ENCODE results near the gene RAP1GAP2. TPM values are rescaled to one million over a fixed set of nuclear protein-coding genes. Genes with fewer than 3 reads are reported as not detected.

Gene RAP1GAP2
- total RNA-seq, 6 donors from 2014 or later = 6.3 to 19.4 (median 13.6) TPM

DNA sequence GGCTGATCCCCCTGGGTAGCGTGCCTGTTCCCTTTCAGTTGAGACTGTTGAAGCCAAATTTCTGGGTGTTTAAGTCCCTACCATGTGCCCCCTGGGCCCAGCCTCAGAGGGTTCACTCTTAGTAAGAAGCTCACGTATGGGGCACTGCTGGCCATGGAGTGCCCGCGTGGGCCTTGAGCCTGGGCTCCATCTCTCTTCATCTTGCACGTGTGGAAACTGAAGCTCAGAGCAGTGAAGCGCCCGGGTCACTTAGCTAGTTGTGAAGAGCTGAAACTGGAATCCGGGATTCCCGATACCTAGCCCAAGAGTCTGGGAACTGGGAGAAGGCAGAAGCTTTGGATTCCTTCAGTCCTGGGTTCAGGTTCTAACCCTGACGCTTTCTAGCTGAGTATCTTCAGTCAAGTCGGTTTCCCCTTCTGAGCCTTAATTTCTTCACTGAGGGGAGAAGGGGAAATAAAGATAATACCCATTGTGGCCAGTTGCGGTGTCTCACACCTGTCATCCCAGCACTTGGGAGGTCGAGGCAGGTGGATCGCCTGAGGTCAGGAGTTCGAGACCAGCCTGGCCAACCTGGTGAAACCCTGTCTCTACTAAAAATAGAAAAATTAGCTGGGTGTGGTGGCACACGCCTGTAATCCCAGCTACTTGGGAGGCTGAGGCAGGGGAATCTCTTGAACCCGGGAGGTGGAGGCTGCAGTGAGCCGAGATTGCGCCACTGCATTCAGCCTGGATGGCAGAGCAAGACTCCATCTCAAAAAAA lies 163.3 kb downstream of the RAP1GAP2 start:
- Histone ChIP-seq H3K27ac (no peak overlapping the region), H3K27me3 (no peaks in the 10 kb centered on the region), H3K9me3 (no peaks in the 10 kb centered on the region), H3K4me3 (no peak overlapping the region), H3K4me1 (peaks cover 0 to 6% (median 2%) of the 10 kb centered on the region in 4 donors), H3K36me3 (no peaks in the 10 kb centered on the region)
- TF ChIP-seq EP300 (IDR thresholded peaks at IDR 0.05) (no peak), POLR2A (IDR thresholded peaks at IDR 0.05) (no peak), POLR2AphosphoS5 (IDR thresholded peaks at IDR 0.05) (no peak)
- TF ChIP-seq, protein P1, sequence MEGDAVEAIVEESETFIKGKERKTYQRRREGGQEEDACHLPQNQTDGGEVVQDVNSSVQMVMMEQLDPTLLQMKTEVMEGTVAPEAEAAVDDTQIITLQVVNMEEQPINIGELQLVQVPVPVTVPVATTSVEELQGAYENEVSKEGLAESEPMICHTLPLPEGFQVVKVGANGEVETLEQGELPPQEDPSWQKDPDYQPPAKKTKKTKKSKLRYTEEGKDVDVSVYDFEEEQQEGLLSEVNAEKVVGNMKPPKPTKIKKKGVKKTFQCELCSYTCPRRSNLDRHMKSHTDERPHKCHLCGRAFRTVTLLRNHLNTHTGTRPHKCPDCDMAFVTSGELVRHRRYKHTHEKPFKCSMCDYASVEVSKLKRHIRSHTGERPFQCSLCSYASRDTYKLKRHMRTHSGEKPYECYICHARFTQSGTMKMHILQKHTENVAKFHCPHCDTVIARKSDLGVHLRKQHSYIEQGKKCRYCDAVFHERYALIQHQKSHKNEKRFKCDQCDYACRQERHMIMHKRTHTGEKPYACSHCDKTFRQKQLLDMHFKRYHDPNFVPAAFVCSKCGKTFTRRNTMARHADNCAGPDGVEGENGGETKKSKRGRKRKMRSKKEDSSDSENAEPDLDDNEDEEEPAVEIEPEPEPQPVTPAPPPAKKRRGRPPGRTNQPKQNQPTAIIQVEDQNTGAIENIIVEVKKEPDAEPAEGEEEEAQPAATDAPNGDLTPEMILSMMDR (IDR thresholded peaks at IDR 0.05) = no peak
- peak in 1 of 2 donors; percentile 18 for DNase-seq
- WGBS, 2 donors = 92 to 97% methylated on average over 18 to 19 of the region's 19 CpGs
- ATAC-seq (ENCODE audit: low FRiP score in 2 of 2) = no peak

DNA sequence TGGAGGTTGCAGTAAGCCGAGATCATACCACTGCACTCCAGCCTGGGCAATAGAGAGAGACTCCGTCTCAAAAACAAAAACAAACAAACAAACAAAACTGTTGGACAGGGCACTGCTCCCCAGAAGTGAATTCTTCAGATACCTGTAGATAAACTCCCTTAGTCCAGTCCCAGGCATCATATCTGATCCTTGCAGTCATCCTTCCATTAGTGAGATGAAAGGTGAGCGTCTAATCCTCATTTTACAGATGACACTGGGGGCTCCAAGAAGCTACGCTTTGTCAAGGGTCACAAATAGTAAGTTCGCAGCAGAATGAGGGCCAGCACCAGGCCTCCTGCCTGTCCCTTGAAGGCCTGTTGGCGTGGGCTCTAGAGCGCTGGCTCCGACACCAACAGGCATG lies 165.2 kb downstream of the RAP1GAP2 start:
- H3K27me3 ChIP-seq = no peaks in the 10 kb centered on the region
- DNase-seq (peak in 1 of 2 donors; percentile 6), ATAC-seq (ENCODE audit: low FRiP score in 2 of 2) (no peak)
- WGBS, 2 donors = 91 to 93% methylated on average over 8 of the region's 8 CpGs
- no peak overlapping the region for H3K4me3 ChIP-seq
- TF ChIP-seq POLR2A (IDR thresholded peaks at IDR 0.05) = no peak
- no peak for TF ChIP-seq POLR2AphosphoS5 (IDR thresholded peaks at IDR 0.05)
- no peak for TF ChIP-seq EP300 (IDR thresholded peaks at IDR 0.05)
- TF ChIP-seq, protein P1 (IDR thresholded peaks at IDR 0.05) = no peak
- no peak overlapping the region for H3K27ac ChIP-seq
- H3K4me1 ChIP-seq = no peaks in the 10 kb centered on the region
- H3K9me3 ChIP-seq = no peaks in the 10 kb centered on the region
- H3K36me3 ChIP-seq = no peaks in the 10 kb centered on the region

DNA sequence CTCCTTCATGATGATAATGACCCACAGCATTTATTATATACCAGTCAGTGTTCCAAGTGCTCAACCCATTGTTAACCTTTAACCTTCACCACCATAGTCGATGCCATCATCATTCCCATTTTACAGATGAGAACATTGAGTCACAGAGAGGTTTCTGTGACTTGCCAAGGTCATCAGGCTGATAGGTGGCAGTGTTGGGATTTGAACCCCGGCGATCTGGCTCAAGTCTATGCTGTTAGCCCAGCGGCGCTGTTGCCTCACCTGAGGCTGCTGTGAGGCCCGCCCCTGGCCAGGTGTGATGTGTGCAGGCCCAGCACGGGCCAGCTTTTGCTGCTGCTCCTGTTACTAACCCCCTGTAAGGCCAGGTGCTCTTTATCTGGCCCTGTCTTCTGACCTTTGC lies 166.0 kb downstream of the RAP1GAP2 start:
- no peaks in the 10 kb centered on the region for H3K9me3 ChIP-seq
- no peaks in the 10 kb centered on the region for H3K27me3 ChIP-seq
- H3K4me1 ChIP-seq = no peaks in the 10 kb centered on the region
- H3K36me3 ChIP-seq = no peaks in the 10 kb centered on the region
- no peak for TF ChIP-seq EP300 (IDR thresholded peaks at IDR 0.05)
- TF ChIP-seq, protein P1 (IDR thresholded peaks at IDR 0.05) = no peak
- TF ChIP-seq POLR2A (IDR thresholded peaks at IDR 0.05) = no peak
- no peak for TF ChIP-seq POLR2AphosphoS5 (IDR thresholded peaks at IDR 0.05)
- H3K4me3 ChIP-seq = no peak overlapping the region
- DNase-seq = peak in 1 of 2 donors; percentile 15
- H3K27ac ChIP-seq = no peak overlapping the region
- WGBS, 2 donors = 82 to 94% methylated on average over 1 to 7 of the region's 7 CpGs
- ATAC-seq (ENCODE audit: low FRiP score in 2 of 2) = no peak

DNA sequence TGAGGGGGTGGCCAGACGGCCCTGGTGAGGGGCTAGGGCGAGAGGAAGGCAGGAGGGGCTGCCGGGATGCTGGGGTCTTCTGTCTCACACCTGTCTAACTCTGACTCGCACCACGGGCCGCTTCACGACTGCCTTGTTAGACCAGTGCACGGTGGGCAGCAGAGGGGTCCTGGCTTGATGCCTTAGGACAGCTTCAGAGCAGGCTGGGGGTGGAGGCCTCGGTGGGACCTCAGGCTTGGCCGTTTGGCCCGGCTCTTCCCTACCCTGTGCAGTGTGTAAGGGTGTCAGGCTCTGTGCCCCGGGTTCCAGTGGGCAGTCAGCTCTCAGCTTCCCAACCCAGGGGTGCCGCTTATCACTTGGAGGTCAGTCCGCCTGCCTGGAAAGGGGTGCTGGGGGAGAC lies 166.5 kb downstream of the RAP1GAP2 start:
- Histone ChIP-seq H3K27me3 (no peaks in the 10 kb centered on the region), H3K36me3 (no peaks in the 10 kb centered on the region), H3K9me3 (no peaks in the 10 kb centered on the region), H3K4me1 (no peaks in the 10 kb centered on the region), H3K27ac (no peak overlapping the region), H3K4me3 (no peak overlapping the region)
- 86 to 88% methylated on average over 9 to 14 of the region's 14 CpGs for WGBS, 2 donors
- TF ChIP-seq POLR2A (IDR thresholded peaks at IDR 0.05) (no peak), EP300 (IDR thresholded peaks at IDR 0.05) (no peak), POLR2AphosphoS5 (IDR thresholded peaks at IDR 0.05) (no peak)
- TF ChIP-seq, protein P1 (IDR thresholded peaks at IDR 0.05) = no peak
- ATAC-seq (ENCODE audit: low FRiP score in 2 of 2) = no peak
- peak in 1 of 2 donors; percentile 17 for DNase-seq
